ENCODE data around the gene PGAM2. TPM values are rescaled to one million over a fixed set of nuclear protein-coding genes. Genes with fewer than 3 reads are reported as not detected.

PGAM2 gene
- total RNA-seq, 1 experiment from 2014 or later, result 8.7 TPM

DNA sequence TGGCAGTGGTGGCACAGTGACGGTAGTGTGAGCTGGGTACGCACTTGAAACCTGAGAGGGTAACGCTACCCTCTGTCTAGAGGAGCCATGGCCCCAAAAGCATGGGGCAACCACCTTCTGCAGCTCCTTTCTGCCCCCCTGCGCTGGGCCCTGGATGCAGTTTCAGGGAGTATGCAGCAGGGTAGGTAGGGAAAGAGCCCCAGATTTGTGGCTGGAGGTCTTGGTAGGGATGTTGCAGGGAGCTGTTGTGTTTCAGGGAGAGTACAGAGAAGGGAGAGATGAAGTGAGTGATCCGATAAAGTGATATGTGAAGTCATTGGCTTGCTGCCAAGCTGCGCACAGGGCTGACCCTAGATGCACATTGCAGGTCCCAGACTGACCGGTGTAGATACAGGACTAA lies 2.7 kb upstream of the PGAM2 start:
- no peak overlapping the region for H2BK15ac ChIP-seq (ENCODE audit: low read depth, low read length)
- Mint-ChIP-seq H3K9me3 (no peaks in the 10 kb centered on the region; a peak in 1 of 5 replicates), H3K36me3 (ENCODE audit: insufficient read depth in 1 of 3, low read depth in 3 of 3) (peaks cover 0 to 9% (median 8%) of the 10 kb centered on the region in 3 experiments; a peak in 6 of 7 replicates), H3K27me3 (ENCODE audit: low read depth) (peaks cover 37% of the 10 kb centered on the region), H3K27ac (no peak overlapping the region), H3K4me1 (peaks cover 31 to 36% of the 10 kb centered on the region in 2 experiments), H3K4me3 (no peak overlapping the region)
- no peaks in the 10 kb centered on the region for H4K20me1 ChIP-seq (ENCODE audit: control insufficient read depth, insufficient read depth, insufficient read length)
- DNase-seq, result no peak
- H3T11ph ChIP-seq (ENCODE audit: low read length), result no peak overlapping the region
- no peak overlapping the region for H2BK120ac ChIP-seq (ENCODE audit: low read depth, low read length, poor library complexity, severe bottlenecking)
- no peak overlapping the region for H4K8ac ChIP-seq (replicated peaks; ENCODE audit: insufficient read length, low read depth, low read length)
- H3K18ac ChIP-seq (ENCODE audit: insufficient read length, low read depth, low read length), result no peak overlapping the region
- no peak overlapping the region for H3K23ac ChIP-seq (ENCODE audit: insufficient read length, low read depth, low read length)
- no peak overlapping the region; the same call in 1 of the 2 replicates for H3K14ac ChIP-seq (ENCODE audit: insufficient read depth, low read length)
- no peaks in the 10 kb centered on the region for H3K27me3 ChIP-seq (ENCODE audit: insufficient read depth, low read length)
- H3K79me2 ChIP-seq (ENCODE audit: insufficient read depth, low read length), result no peaks in the 10 kb centered on the region
- no peak overlapping the region for H4K91ac ChIP-seq (ENCODE audit: insufficient read length, low read depth, low read length)
- peak overlapping the region; percentile 64 for H4K5ac ChIP-seq (ENCODE audit: insufficient read length, low read depth, low read length)
- H2BK20ac ChIP-seq (ENCODE audit: low read depth, low read length, poor library complexity, severe bottlenecking), result no peak overlapping the region
- H2AFZ ChIP-seq (ENCODE audit: low read length), result no peak overlapping the region
- H3K4me1 ChIP-seq (ENCODE audit: insufficient read depth, low read length), result peaks cover 10% of the 10 kb centered on the region; the same call in 1 of the 2 replicates
- no peak overlapping the region for H2BK5ac ChIP-seq (ENCODE audit: insufficient read length, low read length)
- H3K9ac ChIP-seq (ENCODE audit: extremely low read depth, insufficient read length, low read length), result no peak overlapping the region
- no peak overlapping the region for H3K4ac ChIP-seq (ENCODE audit: low read depth, low read length)
- H3K27ac ChIP-seq (ENCODE audit: insufficient read length, low read depth, low read length), result no peak overlapping the region
- H3K4me2 ChIP-seq (ENCODE audit: insufficient read depth, insufficient read length, low read length), result no peak overlapping the region
- H2AK5ac ChIP-seq (ENCODE audit: insufficient read length, low read length), result no peak overlapping the region
- H3K23me2 ChIP-seq (ENCODE audit: insufficient read length, low read depth, low read length, poor library complexity, severe bottlenecking), result no peaks in the 10 kb centered on the region
- H3K79me1 ChIP-seq (ENCODE audit: insufficient read depth, low read depth, low read length, poor library complexity, severe bottlenecking), result no peaks in the 10 kb centered on the region
- TF ChIP-seq, protein P1, sequence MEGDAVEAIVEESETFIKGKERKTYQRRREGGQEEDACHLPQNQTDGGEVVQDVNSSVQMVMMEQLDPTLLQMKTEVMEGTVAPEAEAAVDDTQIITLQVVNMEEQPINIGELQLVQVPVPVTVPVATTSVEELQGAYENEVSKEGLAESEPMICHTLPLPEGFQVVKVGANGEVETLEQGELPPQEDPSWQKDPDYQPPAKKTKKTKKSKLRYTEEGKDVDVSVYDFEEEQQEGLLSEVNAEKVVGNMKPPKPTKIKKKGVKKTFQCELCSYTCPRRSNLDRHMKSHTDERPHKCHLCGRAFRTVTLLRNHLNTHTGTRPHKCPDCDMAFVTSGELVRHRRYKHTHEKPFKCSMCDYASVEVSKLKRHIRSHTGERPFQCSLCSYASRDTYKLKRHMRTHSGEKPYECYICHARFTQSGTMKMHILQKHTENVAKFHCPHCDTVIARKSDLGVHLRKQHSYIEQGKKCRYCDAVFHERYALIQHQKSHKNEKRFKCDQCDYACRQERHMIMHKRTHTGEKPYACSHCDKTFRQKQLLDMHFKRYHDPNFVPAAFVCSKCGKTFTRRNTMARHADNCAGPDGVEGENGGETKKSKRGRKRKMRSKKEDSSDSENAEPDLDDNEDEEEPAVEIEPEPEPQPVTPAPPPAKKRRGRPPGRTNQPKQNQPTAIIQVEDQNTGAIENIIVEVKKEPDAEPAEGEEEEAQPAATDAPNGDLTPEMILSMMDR (conservative IDR thresholded peaks at IDR 0.05), result no peak
- H3K9me3 ChIP-seq (ENCODE audit: control insufficient read depth, low read depth, low read length), result no peaks in the 10 kb centered on the region
- H2BK12ac ChIP-seq (ENCODE audit: insufficient read length, low read depth, low read length), result no peak overlapping the region
- no CpG with 5 or more reads among the region's 7 CpGs for WGBS (ENCODE audit: extremely low coverage, insufficient read length, low lambda C conversion rate)
- no peak overlapping the region for H3K56ac ChIP-seq (ENCODE audit: insufficient read length, low read depth, low read length)

Data from H9 (cell line).